Measurements from ENCODE around the gene COL9A3. TPM values are rescaled to one million over a fixed set of nuclear protein-coding genes. Genes with fewer than 3 reads are reported as not detected.

The COL9A3 gene
- total RNA-seq, 4 donors from 2014 or later: 8.8 to 29.9 (median 14.3) TPM

- Histone ChIP-seq H3K27ac (no peak overlapping the region), H3K36me3 (peaks cover 0 to 50% of the 10 kb centered on the region in 2 donors), H3K9me3 (no peaks in the 10 kb centered on the region), H3K27me3 (peaks cover 50% of the 10 kb centered on the region), H3K4me3 (no peak overlapping the region), H3K4me1 (peaks cover 0 to 47% (median 36%) of the 10 kb centered on the region in 3 donors)
- no peak for ATAC-seq
- TF ChIP-seq EP300 (IDR thresholded peaks at IDR 0.05) (no peak), POLR2AphosphoS5 (IDR thresholded peaks at IDR 0.05) (no peak), POLR2A (IDR thresholded peaks at IDR 0.05) (no peak), CTCF (IDR thresholded peaks at IDR 0.05) (no peak)
- WGBS, 2 donors (ENCODE audit: low coverage in 1 of 2): 40% methylated on average over 2 of the region's 13 CpGs; no CpG with 5 or more reads in 1 of the 2 donors
These were observed 2.7 kb upstream of the COL9A3 start for GRCh38 chr20:62814060-62814708.

DNA sequence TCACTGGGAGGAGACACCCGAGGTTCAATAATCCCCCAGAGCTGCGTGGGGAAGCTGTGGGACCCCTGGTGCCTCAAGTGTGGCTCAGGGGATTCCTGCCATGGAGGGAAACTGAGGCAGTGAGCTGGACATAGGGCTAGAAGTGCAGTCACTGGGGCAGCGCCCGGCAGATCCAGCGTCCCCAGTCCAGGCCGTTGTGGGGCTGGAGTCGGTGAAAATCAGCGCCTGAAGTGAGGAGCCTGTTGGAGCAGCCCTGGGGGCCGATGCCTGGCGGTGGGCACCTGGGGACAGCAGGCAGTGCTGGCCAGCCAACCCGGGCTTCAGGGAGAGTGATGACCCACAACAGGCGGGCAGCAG is 2.2 kb upstream of the COL9A3 start:
- peak overlapping the region in 1 of 4 donors; percentile 1 for H3K27ac ChIP-seq
- H3K4me1 ChIP-seq: peaks cover 0 to 52% (median 41%) of the 10 kb centered on the region in 3 donors
- WGBS, 2 donors (ENCODE audit: low coverage in 1 of 2): 40 to 46% methylated on average over 1 to 2 of the region's 12 CpGs
- H3K9me3 ChIP-seq: no peaks in the 10 kb centered on the region
- H3K4me3 ChIP-seq: no peak overlapping the region
- TF ChIP-seq POLR2AphosphoS5 (IDR thresholded peaks at IDR 0.05) (no peak), POLR2A (IDR thresholded peaks at IDR 0.05) (no peak), EP300 (IDR thresholded peaks at IDR 0.05) (no peak), CTCF (IDR thresholded peaks at IDR 0.05) (no peak)
- peaks cover 55% of the 10 kb centered on the region for H3K27me3 ChIP-seq
- H3K36me3 ChIP-seq: peaks cover 0 to 45% of the 10 kb centered on the region in 2 donors
- no peak for ATAC-seq

GRCh38 chr20:62815066-62815991 is 1.5 kb upstream of the COL9A3 start:
- peaks cover 0 to 39% of the 10 kb centered on the region in 2 donors for H3K36me3 ChIP-seq
- H3K27ac ChIP-seq: peak overlapping the region in 2 of 4 donors; percentile 7 to 72
- peak; percentile 45 for ATAC-seq
- no peak overlapping the region for H3K4me3 ChIP-seq
- H3K4me1 ChIP-seq: peaks cover 0 to 59% (median 44%) of the 10 kb centered on the region in 3 donors
- TF ChIP-seq CTCF (IDR thresholded peaks at IDR 0.05) (no peak), POLR2AphosphoS5 (IDR thresholded peaks at IDR 0.05) (no peak), POLR2A (IDR thresholded peaks at IDR 0.05) (no peak), EP300 (IDR thresholded peaks at IDR 0.05) (no peak)
- WGBS, 2 donors (ENCODE audit: low coverage in 1 of 2): 59 to 60% methylated on average over 3 to 6 of the region's 24 CpGs
- no peaks in the 10 kb centered on the region for H3K9me3 ChIP-seq
- peaks cover 62% of the 10 kb centered on the region for H3K27me3 ChIP-seq

DNA sequence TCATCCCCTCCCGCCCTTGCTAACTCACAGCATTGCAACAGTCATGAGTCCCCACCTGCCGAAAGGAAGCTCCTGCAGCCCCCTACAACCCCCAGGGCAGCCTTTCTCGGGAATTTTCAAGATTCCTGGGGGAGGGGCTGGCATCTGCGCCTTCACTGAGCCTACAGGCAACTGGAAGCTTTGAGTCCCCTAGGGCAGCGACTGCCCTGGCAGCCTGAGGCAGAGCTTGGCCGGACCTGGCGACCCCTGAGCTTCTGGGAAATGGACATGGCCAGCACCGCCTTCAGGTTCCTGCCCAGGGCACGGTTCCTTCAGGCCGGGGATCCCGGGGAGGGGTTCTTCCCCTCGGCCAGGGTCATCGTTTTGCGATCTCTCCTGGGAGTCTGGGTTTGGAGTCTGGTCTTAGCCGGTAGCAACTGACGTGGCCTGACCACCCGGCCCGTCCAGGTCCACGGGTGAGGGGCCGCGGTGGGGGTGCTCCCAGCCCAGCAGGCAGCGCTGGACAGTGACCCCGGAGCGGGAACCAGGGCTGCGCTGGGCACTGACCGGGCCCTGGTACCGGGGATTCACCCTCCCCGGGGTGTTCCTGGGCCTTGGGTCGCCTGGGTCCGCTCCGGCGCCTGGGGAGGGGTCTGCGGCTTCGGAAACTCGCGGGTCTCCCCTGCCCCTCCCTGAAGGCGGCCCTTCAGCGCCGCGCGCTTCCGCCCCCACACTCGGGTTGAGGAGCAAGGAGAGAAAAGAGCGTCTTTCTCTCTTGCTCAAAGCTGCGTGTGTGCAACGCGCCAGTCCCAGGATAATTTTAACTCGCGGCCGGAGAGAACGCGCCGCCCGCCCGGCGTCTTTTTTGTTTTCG is 593 bp upstream of the COL9A3 start:
- WGBS, 2 donors (ENCODE audit: low coverage in 1 of 2): no CpG with 5 or more reads among the region's 57 CpGs
- Histone ChIP-seq H3K36me3 (peaks cover 0 to 30% of the 10 kb centered on the region in 2 donors), H3K4me3 (peak overlapping the region in 1 of 2 donors; percentile 46), H3K27ac (peak overlapping the region in 3 of 4 donors; percentile 24 to 72 (median 64)), H3K27me3 (peaks cover 65% of the 10 kb centered on the region), H3K9me3 (no peaks in the 10 kb centered on the region), H3K4me1 (peaks cover 0 to 64% (median 44%) of the 10 kb centered on the region in 3 donors)
- ATAC-seq: no peak
- no peak for TF ChIP-seq EP300 (IDR thresholded peaks at IDR 0.05)
- no peak for TF ChIP-seq CTCF (IDR thresholded peaks at IDR 0.05)
- no peak for TF ChIP-seq POLR2A (IDR thresholded peaks at IDR 0.05)
- TF ChIP-seq POLR2AphosphoS5 (IDR thresholded peaks at IDR 0.05): no peak
